Measurements from ENCODE around the gene SSR4.

The SSR4 gene

GRCh38 chrX:153762626-153763173 lies 31.8 kb upstream of the SSR4 start:
- TF ChIP-seq CTCF (IDR thresholded peaks at IDR 0.05; ENCODE audit: insufficient read depth, low read depth, low read length, missing control alignments) = no peak
- DNase-seq (ENCODE audit: low read depth) = no peak
- H3K4me3 ChIP-seq (ENCODE audit: low read length) = no peak overlapping the region

GRCh38 chrX:153763298-153763932 lies 31.1 kb upstream of the SSR4 start:
- TF ChIP-seq CTCF (IDR thresholded peaks at IDR 0.05; ENCODE audit: insufficient read depth, low read depth, low read length, missing control alignments) = no peak
- DNase-seq (ENCODE audit: low read depth) = no peak
- no peak overlapping the region for H3K4me3 ChIP-seq (ENCODE audit: low read length)

- TF ChIP-seq CTCF (IDR thresholded peaks at IDR 0.05; ENCODE audit: insufficient read depth, low read depth, low read length, missing control alignments) = peak; percentile 75
These were observed 30.3 kb upstream of the SSR4 start, which contains the start of gene PLXNB3 for GRCh38 chrX:153763989-153764755. Gene PLXNB3, plus strand, starts transcription at chrX:153764249. Its CDS starts 1,287 bp downstream, at chrX:153765536.

GRCh38 chrX:153764786-153765137 lies 29.7 kb upstream of the SSR4 start:
- DNase-seq (ENCODE audit: low read depth) = no peak
- no peak for TF ChIP-seq CTCF (IDR thresholded peaks at IDR 0.05; ENCODE audit: insufficient read depth, low read depth, low read length, missing control alignments)
- H3K4me3 ChIP-seq (ENCODE audit: low read length) = peak overlapping the region; percentile 57

More at GRCh38 chrX:153763989-153764755, 30.3 kb upstream of the SSR4 start, which contains the start of gene PLXNB3:
- peak; percentile 88 for DNase-seq (ENCODE audit: low read depth)
- peak within 1 kb of the TSS; percentile 57 for H3K4me3 ChIP-seq (ENCODE audit: low read length)

- H3K4me3 ChIP-seq (ENCODE audit: low read length) = peak overlapping the region; percentile 57
- no peak for TF ChIP-seq CTCF (IDR thresholded peaks at IDR 0.05; ENCODE audit: insufficient read depth, low read depth, low read length, missing control alignments)
- no peak for DNase-seq (ENCODE audit: low read depth)
These were observed 29.1 kb upstream of the SSR4 start for GRCh38 chrX:153765138-153766079.

- no peak for TF ChIP-seq CTCF (IDR thresholded peaks at IDR 0.05; ENCODE audit: insufficient read depth, low read depth, low read length, missing control alignments)
- peak overlapping the region; percentile 14 for H3K4me3 ChIP-seq (ENCODE audit: low read length)
These were observed 28.2 kb upstream of the SSR4 start for GRCh38 chrX:153766098-153766817.

More at GRCh38 chrX:153766098-153766817, 28.2 kb upstream of the SSR4 start:
- DNase-seq (ENCODE audit: low read depth) = peak; percentile 63
